DND-41 (cell line): ENCODE data around the gene SPATA6L.

Experiments used
- ATAC-seq: fragments of 200-7000 bp; cut with Tn5 transposase; 3 replicates; pipeline ENCODE4 v1.9.1; 2021; ENCODE audit warnings: low read depth; ENCODE audit not compliant: insufficient read depth
- DNase-seq: peaks from one replicate; pipeline ENCODE4 v3.0.0-alpha.2; 2020
- H2AFZ ChIP-seq: 2 replicates; pipeline ENCODE4 v1.6.0; 2012; ENCODE audit warnings: low read depth, low read length
- H3K27ac ChIP-seq: 2 replicates; pipeline ENCODE4 v1.5.1; 2012; ENCODE audit warnings: low read length, inconsistent platforms
- H3K27me3 ChIP-seq: fragments of 200-600 bp; sonication (generic); 2 replicates; pipeline ENCODE4 v1.6.0; 2012; ENCODE audit warnings: low read length, mild to moderate bottlenecking, inconsistent platforms; ENCODE audit not compliant: insufficient read depth, poor library complexity
- H3K36me3 ChIP-seq: 2 replicates; pipeline ENCODE4 v1.5.1; 2012; ENCODE audit warnings: low read length, inconsistent platforms; ENCODE audit not compliant: insufficient read depth
- H3K4me1 ChIP-seq: 2 replicates; pipeline ENCODE4 v1.5.1; 2012; ENCODE audit warnings: mild to moderate bottlenecking, low read length; ENCODE audit not compliant: insufficient read depth
- H3K4me2 ChIP-seq: 2 replicates; pipeline ENCODE4 v1.6.0; 2012; ENCODE audit warnings: mild to moderate bottlenecking, moderate library complexity, low read length, inconsistent platforms; ENCODE audit not compliant: insufficient read depth
- H3K4me3 ChIP-seq, 2 experiments: fragments of 200-600 bp in 1 of 2; shearing (Covaris generic) in 1 of 2; 2 replicates each; pipeline ENCODE4 v1.5.1; 2012 to 2016; ENCODE audit warnings: inconsistent platforms in 2 of 2, low read length in 2 of 2, mild to moderate bottlenecking in 2 of 2, low read depth in 1 of 2, moderate library complexity in 1 of 2
- H3K79me2 ChIP-seq: 2 replicates; pipeline ENCODE4 v1.6.0; 2012; ENCODE audit warnings: low read length, inconsistent platforms; ENCODE audit not compliant: insufficient read depth
- H3K9ac ChIP-seq: 2 replicates; pipeline ENCODE4 v1.6.0; 2012; ENCODE audit warnings: low read depth, mild to moderate bottlenecking, inconsistent platforms, low read length, moderate library complexity
- H3K9me3 ChIP-seq: 2 replicates; pipeline ENCODE4 v1.5.1; 2012; ENCODE audit warnings: low read length, moderate library complexity, mild to moderate bottlenecking, inconsistent platforms; ENCODE audit not compliant: insufficient read depth, severe bottlenecking
- H4K20me1 ChIP-seq: 2 replicates; pipeline ENCODE4 v1.6.0; 2012; ENCODE audit warnings: low read length; ENCODE audit not compliant: insufficient read depth
- CTCF ChIP-seq: IDR thresholded peaks from 2 replicates; pipeline ENCODE4 v1.5.1; 2012; ENCODE audit warnings: borderline replicate concordance, low read length, moderate library complexity, mild to moderate bottlenecking; ENCODE audit not compliant: poor library complexity, severe bottlenecking; ENCODE audit errors: extremely low read depth
- EZH2 ChIP-seq: IDR thresholded peaks from 3 replicates; pipeline ENCODE4 v1.6.1; 2012; ENCODE audit warnings: borderline replicate concordance, low read depth, mild to moderate bottlenecking, moderate library complexity, low read length, inconsistent platforms; ENCODE audit not compliant: severe bottlenecking

SPATA6L gene

GRCh38 chr9:4690144-4690543, 23.9 kb upstream of the SPATA6L start:
- Histone ChIP-seq H3K4me3 (no peak overlapping the region), H3K9ac (no peak overlapping the region), H3K27me3 (no peaks in the 10 kb centered on the region), H3K79me2 (peaks cover 24% of the 10 kb centered on the region), H3K4me1 (no peaks in the 10 kb centered on the region), H3K4me2 (no peak overlapping the region), H3K27ac (no peak overlapping the region), H3K9me3 (no peaks in the 10 kb centered on the region), H4K20me1 (no peaks in the 10 kb centered on the region; the same call in 1 of the 2 replicates), H2AFZ (no peak overlapping the region), H3K36me3 (peaks cover 44% of the 10 kb centered on the region)
- DNase-seq, result no peak
- no peak for TF ChIP-seq CTCF
- TF ChIP-seq EZH2, result no peak
- no peak for ATAC-seq

GRCh38 chr9:4689687-4690104, 23.4 kb upstream of the SPATA6L start:
- DNase-seq (no peak), ATAC-seq (no peak)
- Histone ChIP-seq H3K4me2 (no peak overlapping the region), H3K4me1 (no peaks in the 10 kb centered on the region), H4K20me1 (no peaks in the 10 kb centered on the region; the same call in 1 of the 2 replicates), H3K4me3 (no peak overlapping the region), H3K79me2 (peaks cover 24% of the 10 kb centered on the region), H3K27me3 (no peaks in the 10 kb centered on the region), H3K36me3 (peaks cover 48% of the 10 kb centered on the region), H2AFZ (no peak overlapping the region), H3K9me3 (no peaks in the 10 kb centered on the region), H3K27ac (no peak overlapping the region), H3K9ac (no peak overlapping the region)
- no peak for TF ChIP-seq CTCF

GRCh38 chr9:4689021-4689420, 22.7 kb upstream of the SPATA6L start:
- Histone ChIP-seq H3K9ac (no peak overlapping the region), H3K27ac (no peak overlapping the region), H4K20me1 (no peaks in the 10 kb centered on the region; the same call in 1 of the 2 replicates), H3K79me2 (peaks cover 20% of the 10 kb centered on the region), H3K27me3 (no peaks in the 10 kb centered on the region), H3K4me3 (no peak overlapping the region), H3K4me1 (no peaks in the 10 kb centered on the region), H3K36me3 (peaks cover 46% of the 10 kb centered on the region), H3K9me3 (no peaks in the 10 kb centered on the region), H3K4me2 (no peak overlapping the region), H2AFZ (no peak overlapping the region)
- TF ChIP-seq CTCF (no peak), EZH2 (no peak)
- no peak for DNase-seq
- no peak for ATAC-seq

GRCh38 chr9:4686584-4686983, 20.3 kb upstream of the SPATA6L start:
- H3K79me2 ChIP-seq, result peaks cover 32% of the 10 kb centered on the region
- TF ChIP-seq CTCF (no peak), EZH2 (no peak)
- H3K36me3 ChIP-seq, result peaks cover 42% of the 10 kb centered on the region
- no peak for ATAC-seq
- H4K20me1 ChIP-seq, result peaks cover 3% of the 10 kb centered on the region; the same call in 1 of the 2 replicates
- no peak overlapping the region for H2AFZ ChIP-seq
- no peak overlapping the region for H3K4me3 ChIP-seq
- no peak overlapping the region for H3K4me2 ChIP-seq
- no peaks in the 10 kb centered on the region for H3K9me3 ChIP-seq
- DNase-seq, result no peak
- H3K27ac ChIP-seq, result no peak overlapping the region
- H3K27me3 ChIP-seq, result no peaks in the 10 kb centered on the region
- no peak overlapping the region for H3K9ac ChIP-seq
- peaks cover 2% of the 10 kb centered on the region; the same call in 1 of the 2 replicates for H3K4me1 ChIP-seq
